GM15510 (cell line): ENCODE measurements around the gene KDM5C.
A peak's percentile ranks its signal among the peaks of the same experiment; 100 is the strongest.

Source experiments
- POLR2A ChIP-seq: IDR thresholded peaks from 3 replicates; pipeline ENCODE4 v1.6.1; 2011; ENCODE audit warnings: borderline replicate concordance; ENCODE audit not compliant: insufficient read length; ENCODE audit errors: extremely low read depth

KDM5C gene

GRCh38 chrX:53224860-53225797, at the start of gene KDM5C:
KDM5C (minus strand) TSS chrX:53225207; CDS start chrX:53224889, 318 bp downstream.
- peak; percentile 72 for TF ChIP-seq POLR2A

DNA sequence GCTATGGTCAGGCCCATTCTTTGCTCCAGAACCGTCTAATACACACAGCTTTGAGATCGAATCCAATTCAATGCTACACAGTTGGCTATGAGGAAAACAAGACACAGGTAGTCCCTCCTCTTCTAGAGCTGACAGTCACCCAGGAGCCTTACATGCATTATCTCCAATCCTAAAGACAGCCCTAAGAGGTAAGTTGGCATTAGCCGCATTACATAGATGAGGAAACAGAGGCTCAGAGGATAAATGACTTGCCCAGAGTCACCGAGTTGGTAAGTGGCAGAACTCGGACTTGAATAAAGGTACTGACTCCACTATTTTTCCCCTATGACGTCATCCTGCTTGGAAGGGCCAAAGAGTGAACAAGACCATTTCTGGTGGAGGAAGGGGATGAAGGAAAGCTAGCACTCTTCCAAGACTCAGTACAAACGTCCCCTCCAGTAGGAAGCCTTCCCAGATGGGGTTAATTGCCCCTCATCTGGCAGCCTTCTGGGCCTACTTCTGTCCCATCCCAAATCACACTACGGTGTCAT, 47.9 kb upstream of the KDM5C start:
- TF ChIP-seq POLR2A, result no peak

GRCh38 chrX:53269536-53270107, 44.6 kb upstream of the KDM5C start:
- TF ChIP-seq POLR2A, result no peak

DNA sequence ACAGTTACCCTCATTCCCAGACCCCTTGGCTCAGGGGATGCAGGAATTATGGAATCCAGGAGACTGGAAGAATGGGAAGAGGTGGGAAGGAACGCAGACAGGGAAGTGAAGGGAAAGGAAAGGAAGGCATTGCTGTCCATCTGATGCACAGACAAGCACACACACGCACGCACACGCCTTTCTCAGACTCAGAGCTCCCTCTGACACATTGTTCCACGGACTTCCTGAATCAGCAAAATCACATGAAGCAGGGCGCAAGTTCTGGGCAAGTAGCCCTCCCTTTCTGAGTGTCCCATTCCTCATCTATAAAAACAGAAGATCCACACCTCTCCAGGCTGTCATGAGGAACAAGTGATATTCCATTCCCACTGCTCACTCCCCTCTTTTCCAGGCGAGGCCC, 43.2 kb upstream of the KDM5C start:
- TF ChIP-seq POLR2A, result no peak

DNA sequence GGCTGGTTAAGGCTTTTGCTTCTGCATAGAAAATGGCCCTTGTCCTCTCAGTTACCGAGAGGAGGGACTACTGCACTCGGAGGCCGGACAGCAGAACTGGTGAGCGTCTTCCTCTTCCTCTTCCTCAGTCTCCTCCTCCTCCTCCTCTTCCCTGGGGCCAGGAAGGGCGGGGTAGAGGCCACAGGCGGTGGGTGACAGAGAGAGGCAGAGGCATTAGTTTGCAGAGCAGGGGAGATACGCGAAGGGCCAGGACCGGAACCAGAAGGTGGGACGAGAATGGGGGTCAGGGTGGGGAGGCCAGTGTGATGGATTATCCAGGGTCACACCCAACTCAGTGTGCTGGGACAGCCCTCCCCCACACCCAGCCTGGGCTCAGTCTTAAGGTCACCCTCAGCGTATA, 41.9 kb upstream of the KDM5C start:
- TF ChIP-seq POLR2A, result no peak

- TF ChIP-seq POLR2A, result no peak
Measured at GRCh38 chrX:53265771-53266574, 41.0 kb upstream of the KDM5C start.

DNA sequence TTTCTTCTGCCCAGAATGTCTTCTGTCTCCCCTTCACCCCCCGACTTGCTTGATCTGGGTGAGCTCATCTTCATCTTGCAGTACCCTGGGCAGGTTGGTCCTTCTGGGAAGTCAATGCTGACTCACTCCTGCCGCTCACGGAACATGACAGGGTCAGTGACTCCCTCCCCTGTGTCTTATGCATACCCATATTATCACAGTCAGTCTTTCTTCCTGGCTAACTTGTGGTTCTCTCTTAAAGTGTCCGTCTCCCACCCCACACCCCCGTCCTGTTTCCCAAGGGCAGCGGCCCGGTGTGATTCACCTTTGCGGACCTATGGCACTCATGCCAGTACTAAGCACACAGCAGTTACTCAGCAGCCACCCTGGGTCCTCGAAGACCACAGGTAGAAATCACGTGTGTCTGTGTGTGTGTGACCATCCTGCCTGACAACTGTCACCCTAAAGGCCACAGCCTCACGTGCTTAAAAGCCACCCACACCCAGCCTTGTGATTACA, 38.6 kb upstream of the KDM5C start:
- TF ChIP-seq POLR2A, result no peak

DNA sequence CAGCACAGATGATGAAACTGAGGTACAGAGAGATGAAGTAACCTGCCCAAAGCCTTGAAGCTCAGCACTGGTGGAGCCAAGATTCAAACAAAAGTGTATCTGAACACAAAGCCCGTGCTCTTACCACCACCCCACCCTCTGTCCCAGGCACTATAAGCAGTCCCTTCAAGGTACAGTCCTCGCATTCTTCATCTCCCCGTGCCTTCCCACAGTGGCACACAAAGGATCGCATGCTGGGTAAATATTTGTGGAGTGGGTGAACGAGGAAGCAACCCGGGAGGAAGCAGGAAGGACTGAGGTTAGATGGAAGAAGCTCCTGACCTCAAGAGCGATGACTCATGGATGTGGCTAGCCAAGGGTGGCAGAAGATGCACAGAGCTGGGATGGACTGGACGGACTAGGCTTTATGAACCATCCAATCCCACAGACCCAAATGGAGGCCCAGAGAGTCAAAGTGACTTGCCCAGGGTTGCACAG, 37.9 kb upstream of the KDM5C start:
- TF ChIP-seq POLR2A, result no peak

DNA sequence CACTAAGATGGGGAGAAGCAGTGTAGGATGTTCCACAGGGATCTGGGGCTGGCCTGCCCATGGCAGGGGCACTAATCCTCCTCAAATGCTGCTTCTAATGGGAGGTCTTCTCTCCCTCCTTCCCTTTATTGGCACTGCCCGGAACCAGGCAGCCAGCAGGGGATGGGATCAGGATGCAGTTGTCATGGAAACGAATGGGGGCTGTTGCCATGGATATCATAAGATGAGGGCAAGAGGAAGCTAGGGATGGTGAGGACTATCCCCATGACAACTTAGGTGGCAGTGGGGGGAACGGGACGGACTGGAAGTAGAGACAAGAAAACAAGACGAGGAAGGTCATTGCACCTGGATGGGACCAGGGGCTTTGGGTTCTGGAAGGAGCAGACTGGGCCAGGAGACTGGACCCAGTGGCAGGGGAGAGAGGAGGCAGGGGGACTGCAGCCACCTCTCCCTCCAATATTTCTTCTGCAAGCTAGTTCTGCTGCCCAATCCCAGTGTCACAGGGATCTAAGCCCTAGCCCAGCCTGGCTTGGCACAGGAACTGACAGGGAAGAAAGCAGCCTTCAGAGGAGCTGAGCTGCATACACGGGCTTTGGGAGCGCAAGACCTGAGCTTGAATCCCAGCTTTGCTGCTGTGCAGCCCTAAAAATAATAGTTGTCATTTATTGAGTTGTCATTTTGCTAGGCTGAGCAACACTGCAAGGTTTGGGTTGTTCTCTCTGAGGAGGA, 37.3 kb upstream of the KDM5C start:
- no peak for TF ChIP-seq POLR2A

GRCh38 chrX:53261355-53261972, 36.5 kb upstream of the KDM5C start:
- no peak for TF ChIP-seq POLR2A

DNA sequence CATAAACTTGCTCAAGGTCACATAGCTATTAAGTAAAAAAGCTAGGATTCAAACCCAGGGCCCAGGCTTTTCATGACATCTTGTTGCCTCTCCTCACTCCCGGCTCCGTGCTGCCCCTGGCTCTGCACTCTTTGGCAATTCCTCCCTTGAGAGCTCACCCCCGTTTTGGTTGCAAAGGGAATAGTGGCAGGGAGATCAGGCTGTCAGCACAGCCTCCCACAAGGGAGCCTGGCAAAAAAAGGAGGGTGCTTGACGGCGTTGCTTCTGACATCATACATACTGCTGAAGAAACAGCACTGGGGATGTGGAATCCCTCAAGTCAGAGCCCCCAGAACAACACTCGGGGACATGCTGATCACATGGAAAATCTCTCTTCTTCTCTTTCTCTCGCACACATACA, 35.8 kb upstream of the KDM5C start:
- no peak for TF ChIP-seq POLR2A

DNA sequence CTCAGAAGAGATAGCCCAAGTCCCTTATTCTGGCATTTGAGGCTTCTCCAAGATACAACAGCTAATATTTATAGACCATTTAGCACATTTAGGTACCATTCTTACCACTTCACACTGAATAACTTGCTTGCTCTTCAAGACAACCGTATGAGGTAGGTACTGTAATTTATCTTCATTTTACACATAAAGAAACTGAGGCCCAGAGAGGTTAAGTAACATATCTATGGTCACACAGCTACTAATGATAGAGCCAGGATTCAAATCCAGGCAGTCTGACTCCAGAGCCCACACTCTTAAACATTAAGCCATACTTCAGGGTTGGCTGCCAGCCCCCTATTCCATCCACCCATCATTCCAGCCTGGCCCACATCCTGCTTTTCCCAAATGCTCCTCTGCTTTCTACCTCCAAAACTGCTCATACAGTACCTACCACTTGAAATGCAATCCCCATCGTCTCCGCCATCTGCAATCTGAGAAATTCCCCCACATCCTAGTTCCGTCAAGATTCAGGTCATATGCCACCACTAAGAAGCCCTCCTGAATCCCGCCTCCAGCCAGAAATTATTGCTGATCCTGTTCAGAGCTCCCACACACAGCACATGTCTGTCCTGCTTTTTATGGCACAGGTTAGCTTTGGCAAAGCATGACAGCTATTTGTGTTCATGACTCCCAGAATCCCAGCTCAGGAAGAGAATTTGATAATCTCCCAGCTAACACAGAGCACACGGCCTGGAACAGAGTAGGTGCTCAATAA, 32.8 kb upstream of the KDM5C start:
- TF ChIP-seq POLR2A, result no peak

DNA sequence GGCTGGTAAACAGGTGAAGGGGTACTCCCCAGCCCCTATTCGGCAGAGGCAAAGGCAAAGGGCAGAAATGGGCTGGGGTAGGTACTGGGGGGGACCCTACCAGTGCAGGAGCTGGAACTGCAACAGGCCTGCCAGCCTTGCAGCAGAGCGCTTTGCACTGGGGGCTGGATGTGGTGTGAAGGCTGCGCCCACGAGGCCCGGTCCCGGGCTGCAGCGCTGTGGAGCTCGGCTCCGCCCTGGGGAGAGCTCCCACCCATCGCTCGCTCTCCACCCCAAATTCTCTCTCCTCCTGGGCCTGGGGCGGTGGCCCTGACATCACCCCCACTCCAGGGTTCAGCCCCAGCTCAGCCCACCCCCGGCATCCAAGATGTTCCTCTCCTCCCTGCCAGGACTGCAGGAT, 32.2 kb upstream of the KDM5C start:
- no peak for TF ChIP-seq POLR2A
